Left ventricle myocardium inferior (tissue), 1 donor: ENCODE measurements around the gene CERT1. TPM values are rescaled to one million over a fixed set of nuclear protein-coding genes. Genes with fewer than 3 reads are reported as not detected.
A peak's percentile ranks its signal among the peaks of the same experiment; 100 is the strongest.

Experiments
- DNase-seq: peaks from one replicate; pipeline ENCODE4 v3.0.0-alpha.2; 2020
- H3K27ac ChIP-seq: fragments of 200-600 bp; replicated peaks from 2 replicates; pipeline ENCODE4 v1.8.0; 2021
- H3K27me3 ChIP-seq: fragments of 200-600 bp; 2 replicates; pipeline ENCODE4 v1.8.0; 2021; ENCODE audit warnings: low read depth
- H3K36me3 ChIP-seq: fragments of 200-600 bp; 2 replicates; pipeline ENCODE4 v1.8.0; 2021
- H3K4me1 ChIP-seq: fragments of 200-600 bp; 2 replicates; pipeline ENCODE4 v1.8.0; 2021
- H3K4me3 ChIP-seq: fragments of 200-600 bp; 2 replicates; pipeline ENCODE4 v1.8.0; 2021; ENCODE audit warnings: mild to moderate bottlenecking, moderate library complexity
- H3K9me3 ChIP-seq: fragments of 200-600 bp; replicated peaks from 2 replicates; pipeline ENCODE4 v1.8.0; 2021
- intact Hi-C: fragments of 100-400 bp; cut with micrococcal nuclease; formaldehyde crosslinking; loops from one replicate; pipeline ENCODE4 v1.11.0; 2022
- total RNA-seq: library from RNA; stranded (reverse); fragmentation: NEBNext Ultra II Directional; extraction: Animal tissue kit (Norgen Biotek cat#: 25700); gene quantifications from one replicate; pipeline ENCODE4 v1.2.1, GENCODE V29; 2021
- TF ChIP-seq, protein P1 (sequence below): fragments of 200-600 bp; IDR thresholded peaks from 2 replicates; pipeline ENCODE4 v1.8.0; 2021; ENCODE audit warnings: antibody characterized with exemption, mild to moderate bottlenecking, borderline replicate concordance
- donor health status: DM: no; HTN: yes; CAD: no; lungs with severe emphysema.

The CERT1 gene
- total RNA-seq, 1 donor from 2014 or later, result 28.8 TPM

GRCh38 chr5:75522542-75522941 lies 11.1 kb upstream of the CERT1 start:
- DNase-seq, result no peak
- H3K27me3 ChIP-seq, result no peaks in the 10 kb centered on the region
- H3K36me3 ChIP-seq, result peaks cover 18% of the 10 kb centered on the region
- intact Hi-C loops, result no loop called here
- peaks cover 30% of the 10 kb centered on the region for H3K9me3 ChIP-seq
- H3K4me3 ChIP-seq, result no peak overlapping the region
- TF ChIP-seq, protein P1, sequence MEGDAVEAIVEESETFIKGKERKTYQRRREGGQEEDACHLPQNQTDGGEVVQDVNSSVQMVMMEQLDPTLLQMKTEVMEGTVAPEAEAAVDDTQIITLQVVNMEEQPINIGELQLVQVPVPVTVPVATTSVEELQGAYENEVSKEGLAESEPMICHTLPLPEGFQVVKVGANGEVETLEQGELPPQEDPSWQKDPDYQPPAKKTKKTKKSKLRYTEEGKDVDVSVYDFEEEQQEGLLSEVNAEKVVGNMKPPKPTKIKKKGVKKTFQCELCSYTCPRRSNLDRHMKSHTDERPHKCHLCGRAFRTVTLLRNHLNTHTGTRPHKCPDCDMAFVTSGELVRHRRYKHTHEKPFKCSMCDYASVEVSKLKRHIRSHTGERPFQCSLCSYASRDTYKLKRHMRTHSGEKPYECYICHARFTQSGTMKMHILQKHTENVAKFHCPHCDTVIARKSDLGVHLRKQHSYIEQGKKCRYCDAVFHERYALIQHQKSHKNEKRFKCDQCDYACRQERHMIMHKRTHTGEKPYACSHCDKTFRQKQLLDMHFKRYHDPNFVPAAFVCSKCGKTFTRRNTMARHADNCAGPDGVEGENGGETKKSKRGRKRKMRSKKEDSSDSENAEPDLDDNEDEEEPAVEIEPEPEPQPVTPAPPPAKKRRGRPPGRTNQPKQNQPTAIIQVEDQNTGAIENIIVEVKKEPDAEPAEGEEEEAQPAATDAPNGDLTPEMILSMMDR, result no peak
- H3K27ac ChIP-seq, result no peak overlapping the region
- peaks cover 29% of the 10 kb centered on the region for H3K4me1 ChIP-seq

DNA sequence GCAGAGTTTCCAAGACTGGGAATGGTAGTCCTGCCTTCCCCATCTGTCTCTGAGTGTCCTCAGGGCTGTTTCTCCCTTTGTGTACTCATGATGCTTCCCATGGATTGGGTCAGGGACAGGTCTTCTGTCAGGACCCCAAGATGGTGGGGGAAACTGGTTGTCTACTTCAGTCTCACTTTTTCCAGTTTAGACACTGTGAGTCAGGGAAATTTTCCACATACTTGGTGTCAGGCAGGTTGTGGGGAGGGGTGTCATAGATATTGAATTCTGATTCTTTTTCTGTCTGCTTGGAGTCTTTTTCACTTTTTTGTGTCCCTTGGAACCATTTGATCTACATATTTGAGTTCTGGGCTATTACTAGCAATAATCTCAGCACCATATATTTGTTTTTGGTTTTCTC lies 10.6 kb upstream of the CERT1 start:
- H3K9me3 ChIP-seq, result peaks cover 30% of the 10 kb centered on the region
- H3K27ac ChIP-seq, result no peak overlapping the region
- TF ChIP-seq, protein P1, result no peak
- peaks cover 29% of the 10 kb centered on the region for H3K4me1 ChIP-seq
- intact Hi-C loops, result no loop called here
- H3K4me3 ChIP-seq, result no peak overlapping the region
- DNase-seq, result no peak
- peaks cover 18% of the 10 kb centered on the region for H3K36me3 ChIP-seq
- H3K27me3 ChIP-seq, result no peaks in the 10 kb centered on the region

DNA sequence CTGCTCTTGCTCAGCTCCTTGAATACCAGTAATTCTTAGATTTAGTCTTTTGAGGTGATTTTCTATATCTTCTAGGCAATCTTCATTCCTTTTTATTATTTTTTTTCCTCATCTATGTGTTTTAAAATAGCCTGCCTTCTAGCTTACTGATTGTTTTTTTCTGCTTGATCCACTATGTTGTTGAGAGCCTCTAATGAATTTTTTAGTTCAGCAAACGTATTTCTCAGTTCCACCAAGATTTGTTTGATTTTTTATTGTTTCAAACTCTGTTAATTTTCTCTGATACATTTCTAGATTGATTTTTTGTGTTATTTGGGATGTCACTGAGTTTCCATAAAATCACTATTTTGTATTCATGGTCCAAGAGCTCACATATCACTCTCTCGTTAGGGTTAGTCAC lies 9.8 kb upstream of the CERT1 start:
- H3K4me1 ChIP-seq, result peaks cover 29% of the 10 kb centered on the region
- peaks cover 30% of the 10 kb centered on the region for H3K9me3 ChIP-seq
- TF ChIP-seq, protein P1, result no peak
- DNase-seq, result no peak
- H3K4me3 ChIP-seq, result no peak overlapping the region
- intact Hi-C loops, result no loop called here
- peaks cover 18% of the 10 kb centered on the region for H3K36me3 ChIP-seq
- H3K27ac ChIP-seq, result no peak overlapping the region
- H3K27me3 ChIP-seq, result no peaks in the 10 kb centered on the region

- Histone ChIP-seq H3K36me3 (peaks cover 18% of the 10 kb centered on the region), H3K4me3 (no peak overlapping the region), H3K4me1 (peaks cover 21% of the 10 kb centered on the region), H3K9me3 (peaks cover 30% of the 10 kb centered on the region), H3K27me3 (no peaks in the 10 kb centered on the region), H3K27ac (no peak overlapping the region)
- no peak for DNase-seq
- TF ChIP-seq, protein P1, result no peak
- intact Hi-C loops, result no loop called here
Observed at GRCh38 chr5:75519761-75520160, 8.3 kb upstream of the CERT1 start.

DNA sequence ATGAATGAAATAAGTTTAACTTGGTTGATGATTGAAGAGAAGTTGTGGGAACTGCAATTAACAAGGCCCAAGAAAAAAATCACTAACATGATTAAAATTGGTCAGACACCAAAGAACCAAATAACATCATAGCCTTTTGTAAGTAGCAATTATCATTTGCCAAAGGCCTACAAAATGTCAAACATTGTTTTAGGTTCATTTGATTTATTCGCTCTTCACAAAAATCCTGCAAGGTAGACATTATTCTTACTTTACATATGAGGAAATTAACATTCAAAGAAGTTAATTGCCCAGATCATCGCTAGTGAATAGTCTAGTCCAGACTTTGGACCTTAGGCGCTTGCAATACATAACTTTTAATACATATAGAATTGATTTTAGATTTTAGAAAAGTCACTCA lies 2.9 kb upstream of the CERT1 start:
- no peaks in the 10 kb centered on the region for H3K9me3 ChIP-seq
- H3K4me3 ChIP-seq, result no peak overlapping the region
- intact Hi-C loops, result loop anchor here (5.0 kb wide), 1 partner anchor 43 kb away; no protein-coding TSS in a partner anchor
- TF ChIP-seq, protein P1, result no peak
- H3K4me1 ChIP-seq, result peaks cover 52% of the 10 kb centered on the region
- H3K27me3 ChIP-seq, result no peaks in the 10 kb centered on the region
- no peak for DNase-seq
- H3K27ac ChIP-seq, result no peak overlapping the region
- no peaks in the 10 kb centered on the region for H3K36me3 ChIP-seq

GRCh38 chr5:75513841-75514240 lies 2.4 kb upstream of the CERT1 start:
- Histone ChIP-seq H3K9me3 (no peaks in the 10 kb centered on the region), H3K4me1 (peaks cover 52% of the 10 kb centered on the region), H3K27me3 (no peaks in the 10 kb centered on the region), H3K36me3 (no peaks in the 10 kb centered on the region), H3K4me3 (peak overlapping the region; percentile 89), H3K27ac (no peak overlapping the region)
- DNase-seq, result no peak
- intact Hi-C loops, result loop anchor here (5.0 kb wide), 1 partner anchor 43 kb away; no protein-coding TSS in a partner anchor
- TF ChIP-seq, protein P1, result no peak
